H9 (cell line): ENCODE results near the gene TSFM. TPM values are rescaled to one million over a fixed set of nuclear protein-coding genes. Genes with fewer than 3 reads are reported as not detected.

Source experiments
- DNase-seq: peaks from one replicate; pipeline ENCODE4 v3.0.0-alpha.2; 2017
- H2AFZ ChIP-seq: one replicate; pipeline ENCODE4 v1.6.1; 2013; ENCODE audit warnings: mild to moderate bottlenecking, low read length, control low read depth, moderate library complexity
- H2AK5ac ChIP-seq: 2 replicates; pipeline ENCODE4 v1.6.1; 2013; ENCODE audit warnings: low read length, control low read depth, mixed read lengths; ENCODE audit not compliant: insufficient read length
- H2BK120ac ChIP-seq: one replicate; pipeline ENCODE4 v1.6.1; 2013; ENCODE audit warnings: low read depth, mild to moderate bottlenecking, low read length, control low read depth, inconsistent platforms; ENCODE audit not compliant: poor library complexity, severe bottlenecking
- H2BK12ac ChIP-seq: 2 replicates; pipeline ENCODE4 v1.6.1; 2013; ENCODE audit warnings: low read length, control low read depth, mixed read lengths, low read depth; ENCODE audit not compliant: insufficient read length
- H2BK15ac ChIP-seq: 2 replicates; pipeline ENCODE4 v1.6.1; 2013; ENCODE audit warnings: low read depth, low read length, control low read depth
- H2BK20ac ChIP-seq: one replicate; pipeline ENCODE4 v1.6.1; 2013; ENCODE audit warnings: low read depth, mild to moderate bottlenecking, low read length, control low read depth, inconsistent platforms; ENCODE audit not compliant: poor library complexity, severe bottlenecking
- H2BK5ac ChIP-seq: 2 replicates; pipeline ENCODE4 v1.6.1; 2013; ENCODE audit warnings: low read length, control low read depth, mixed read lengths; ENCODE audit not compliant: insufficient read length
- H3K14ac ChIP-seq: 2 replicates; pipeline ENCODE4 v1.6.1; 2013; ENCODE audit warnings: low read length, control low read depth; ENCODE audit not compliant: insufficient read depth
- H3K18ac ChIP-seq: 2 replicates; pipeline ENCODE4 v1.6.1; 2013; ENCODE audit warnings: low read depth, mild to moderate bottlenecking, mixed read lengths, low read length, control low read depth; ENCODE audit not compliant: insufficient read length
- H3K23ac ChIP-seq: 2 replicates; pipeline ENCODE4 v1.6.1; 2013; ENCODE audit warnings: low read length, control low read depth, mixed read lengths, low read depth; ENCODE audit not compliant: insufficient read length
- H3K23me2 ChIP-seq: 2 replicates; pipeline ENCODE4 v1.6.1; 2013; ENCODE audit warnings: low read depth, mild to moderate bottlenecking, mixed read lengths, low read length, control low read depth; ENCODE audit not compliant: insufficient read length, poor library complexity, severe bottlenecking
- H3K27ac ChIP-seq: 2 replicates; pipeline ENCODE4 v1.5.1; 2013; ENCODE audit warnings: low read length, control low read depth, mixed read lengths, low read depth; ENCODE audit not compliant: insufficient read length
- H3K27me3 ChIP-seq: 2 replicates; pipeline ENCODE4 v1.6.1; 2013; ENCODE audit warnings: low read length, control low read depth, inconsistent platforms; ENCODE audit not compliant: insufficient read depth
- H3K4ac ChIP-seq: 2 replicates; pipeline ENCODE4 v1.6.1; 2013; ENCODE audit warnings: low read depth, mild to moderate bottlenecking, control low read depth, inconsistent platforms, low read length, moderate library complexity
- H3K4me1 ChIP-seq: 2 replicates; pipeline ENCODE4 v1.6.1; 2013; ENCODE audit warnings: low read length, control low read depth, inconsistent platforms; ENCODE audit not compliant: insufficient read depth
- H3K4me2 ChIP-seq: 2 replicates; pipeline ENCODE4 v1.6.1; 2013; ENCODE audit warnings: low read length, control low read depth, mixed read lengths; ENCODE audit not compliant: insufficient read length, insufficient read depth
- H3K56ac ChIP-seq: 2 replicates; pipeline ENCODE4 v1.6.1; 2013; ENCODE audit warnings: low read depth, mild to moderate bottlenecking, mixed read lengths, low read length, control low read depth; ENCODE audit not compliant: insufficient read length
- H3K79me1 ChIP-seq: 2 replicates; pipeline ENCODE4 v1.6.1; 2013; ENCODE audit warnings: low read depth, mild to moderate bottlenecking, moderate library complexity, low read length, control low read depth, inconsistent platforms; ENCODE audit not compliant: insufficient read depth, poor library complexity, severe bottlenecking
- H3K79me2 ChIP-seq: 2 replicates; pipeline ENCODE4 v1.6.1; 2013; ENCODE audit warnings: low read length, control low read depth, inconsistent platforms; ENCODE audit not compliant: insufficient read depth
- H3K9ac ChIP-seq: 2 replicates; pipeline ENCODE4 v1.6.1; 2013; ENCODE audit warnings: low read length, control low read depth, mixed read lengths; ENCODE audit not compliant: insufficient read length; ENCODE audit errors: extremely low read depth
- H3K9me3 ChIP-seq: one replicate; pipeline ENCODE4 v1.6.1; 2013; ENCODE audit warnings: low read depth, low read length, inconsistent platforms; ENCODE audit not compliant: control insufficient read depth
- H3T11ph ChIP-seq: one replicate; pipeline ENCODE4 v1.6.1; 2013; ENCODE audit warnings: mild to moderate bottlenecking, low read length, control low read depth, inconsistent platforms
- H4K20me1 ChIP-seq: one replicate; pipeline ENCODE4 v1.6.1; 2013; ENCODE audit not compliant: control insufficient read depth, insufficient read length, insufficient read depth
- H4K5ac ChIP-seq: 2 replicates; pipeline ENCODE4 v1.6.1; 2013; ENCODE audit warnings: low read depth, mild to moderate bottlenecking, mixed read lengths, low read length, control low read depth; ENCODE audit not compliant: insufficient read length
- H4K8ac ChIP-seq: replicated peaks from 2 replicates; pipeline ENCODE4 v1.6.1; 2013; ENCODE audit warnings: low read length, control low read depth, mixed read lengths, low read depth; ENCODE audit not compliant: insufficient read length
- H4K91ac ChIP-seq: 2 replicates; pipeline ENCODE4 v1.6.1; 2013; ENCODE audit warnings: low read depth, mild to moderate bottlenecking, moderate library complexity, mixed read lengths, low read length, control low read depth; ENCODE audit not compliant: insufficient read length
- H3K27ac Mint-ChIP-seq, 3 experiments: 2 replicates in 2 of 3; 3 replicates in 1 of 3; pipeline ENCODE4 v1.8.0; 2020 to 2021; ENCODE audit warnings: mixed read lengths in 3 of 3, mild to moderate bottlenecking in 1 of 3, moderate library complexity in 1 of 3
- H3K27me3 Mint-ChIP-seq: 2 replicates; pipeline ENCODE4 v1.8.0; 2021; ENCODE audit warnings: low read depth, mild to moderate bottlenecking, moderate library complexity, mixed read lengths
- H3K36me3 Mint-ChIP-seq, 3 experiments: 2 replicates in 2 of 3; 3 replicates in 1 of 3; pipeline ENCODE4 v1.8.0; 2020 to 2021; ENCODE audit warnings: low read depth in 3 of 3, mixed read lengths in 3 of 3; ENCODE audit not compliant: insufficient read depth in 1 of 3
- H3K4me1 Mint-ChIP-seq, 2 experiments: 2 replicates each; pipeline ENCODE4 v1.8.0; 2020; ENCODE audit warnings: mixed read lengths in 2 of 2
- H3K4me3 Mint-ChIP-seq, 2 experiments: 2 replicates in 1 of 2; 3 replicates in 1 of 2; pipeline ENCODE4 v1.8.0; 2020 to 2021; ENCODE audit warnings: mild to moderate bottlenecking in 2 of 2, mixed read lengths in 2 of 2, moderate library complexity in 1 of 2
- H3K9me3 Mint-ChIP-seq, 2 experiments: 2 replicates in 1 of 2; 3 replicates in 1 of 2; pipeline ENCODE4 v1.8.0; 2020; ENCODE audit warnings: mild to moderate bottlenecking in 2 of 2, mixed read lengths in 2 of 2, moderate library complexity in 1 of 2
- CTCF ChIP-seq: fragments of 200-600 bp; sonication (generic); conservative IDR thresholded peaks from 3 replicates; pipeline ENCODE4 v1.8.0; 2021; ENCODE audit warnings: antibody characterized with exemption, mild to moderate bottlenecking
- WGBS: extraction: QIAGEN DNeasy Blood & Tissue Kit; methylation state at CpG from one replicate; pipeline ENCODE4 v1.1.7; 2013; ENCODE audit warnings: missing lambda C conversion rate, low lambda C conversion rate, mixed read lengths; ENCODE audit not compliant: insufficient read length; ENCODE audit errors: extremely low coverage; 5-methylcytosine and 5-hydroxymethylcytosine counted together
- total RNA-seq: library from RNA; stranded (reverse); gene quantifications from 2 replicates; pipeline ENCODE4 v1.2.1, GENCODE V29; 2021

The TSFM gene
- total RNA-seq, 1 experiment from 2014 or later: 50.2 TPM

- no peaks in the 10 kb centered on the region; a peak in 1 of 5 replicates for H3K9me3 Mint-ChIP-seq
- Histone ChIP-seq H3K79me1 (no peaks in the 10 kb centered on the region), H3K4ac (no peak overlapping the region), H3K9me3 (no peaks in the 10 kb centered on the region), H4K20me1 (peaks cover 2% of the 10 kb centered on the region), H3K18ac (no peak overlapping the region), H3K4me2 (peak overlapping the region; percentile 47), H2AFZ (no peak overlapping the region), H2BK5ac (no peak overlapping the region), H3K27me3 (peaks cover 51% of the 10 kb centered on the region), H3K9ac (no peak overlapping the region), H2AK5ac (no peak overlapping the region), H2BK20ac (no peak overlapping the region), H3K23me2 (peaks cover 16% of the 10 kb centered on the region), H3K4me1 (peaks cover 2% of the 10 kb centered on the region; the same call in 1 of the 2 replicates), H3K23ac (no peak overlapping the region), H4K8ac (no peak overlapping the region), H3K79me2 (no peaks in the 10 kb centered on the region), H2BK120ac (no peak overlapping the region), H2BK12ac (no peak overlapping the region), H4K5ac (no peak overlapping the region), H3T11ph (no peak overlapping the region), H3K56ac (no peak overlapping the region), H4K91ac (no peak overlapping the region), H3K14ac (no peak overlapping the region), H3K27ac (no peak overlapping the region), H2BK15ac (no peak overlapping the region)
- H3K4me3 Mint-ChIP-seq: peak overlapping the region; percentile 63 to 86
- no peak for DNase-seq
- peaks cover 85% of the 10 kb centered on the region for H3K27me3 Mint-ChIP-seq
- H3K36me3 Mint-ChIP-seq: no peaks in the 10 kb centered on the region; a peak in 1 of 7 replicates
- no peak overlapping the region for H3K27ac Mint-ChIP-seq
- H3K4me1 Mint-ChIP-seq: peaks cover 26 to 37% of the 10 kb centered on the region in 2 experiments
- no peak for TF ChIP-seq CTCF
- no CpG with 5 or more reads among the region's 7 CpGs for WGBS
These were observed 43.2 kb upstream of the TSFM start for GRCh38 chr12:57739387-57739786.
